Measurements from ENCODE around the gene DNAJC27.
A peak's percentile ranks its signal among the peaks of the same experiment; 100 is the strongest.

Gene DNAJC27

DNA sequence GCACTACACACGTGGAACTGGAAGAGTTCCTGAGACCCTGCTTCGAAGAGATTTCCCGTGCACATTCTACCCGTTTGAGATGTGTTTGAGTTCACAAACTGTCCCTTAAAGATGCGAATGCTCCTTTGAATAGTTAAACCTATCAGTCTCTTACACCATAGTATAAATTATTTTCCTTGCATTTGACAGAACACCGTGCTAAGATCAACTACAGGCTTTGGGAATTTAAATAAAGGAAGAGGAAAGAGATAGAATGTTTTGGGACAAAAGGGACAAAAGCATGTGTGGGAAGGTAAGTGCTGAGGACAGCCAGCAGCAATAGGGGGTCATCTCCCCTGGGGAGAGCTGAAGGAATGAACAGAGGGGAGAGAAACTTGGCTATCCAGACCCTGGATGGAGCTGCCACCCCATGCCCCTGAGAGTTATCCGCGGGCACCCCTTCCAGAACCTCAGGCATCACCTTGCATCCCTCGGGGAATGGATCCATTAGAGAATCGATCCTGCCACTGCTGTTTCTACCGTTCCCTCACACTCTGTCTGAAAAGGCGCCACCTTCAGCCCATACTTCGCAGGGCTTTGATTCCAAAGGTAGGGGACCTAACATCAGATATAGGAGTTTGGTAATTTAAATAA is 50.8 kb downstream of the DNAJC27 start:
- TF ChIP-seq ZFX (IDR thresholded peaks at IDR 0.05; ENCODE audit: borderline replicate concordance): no peak
- TF ChIP-seq, protein P1, sequence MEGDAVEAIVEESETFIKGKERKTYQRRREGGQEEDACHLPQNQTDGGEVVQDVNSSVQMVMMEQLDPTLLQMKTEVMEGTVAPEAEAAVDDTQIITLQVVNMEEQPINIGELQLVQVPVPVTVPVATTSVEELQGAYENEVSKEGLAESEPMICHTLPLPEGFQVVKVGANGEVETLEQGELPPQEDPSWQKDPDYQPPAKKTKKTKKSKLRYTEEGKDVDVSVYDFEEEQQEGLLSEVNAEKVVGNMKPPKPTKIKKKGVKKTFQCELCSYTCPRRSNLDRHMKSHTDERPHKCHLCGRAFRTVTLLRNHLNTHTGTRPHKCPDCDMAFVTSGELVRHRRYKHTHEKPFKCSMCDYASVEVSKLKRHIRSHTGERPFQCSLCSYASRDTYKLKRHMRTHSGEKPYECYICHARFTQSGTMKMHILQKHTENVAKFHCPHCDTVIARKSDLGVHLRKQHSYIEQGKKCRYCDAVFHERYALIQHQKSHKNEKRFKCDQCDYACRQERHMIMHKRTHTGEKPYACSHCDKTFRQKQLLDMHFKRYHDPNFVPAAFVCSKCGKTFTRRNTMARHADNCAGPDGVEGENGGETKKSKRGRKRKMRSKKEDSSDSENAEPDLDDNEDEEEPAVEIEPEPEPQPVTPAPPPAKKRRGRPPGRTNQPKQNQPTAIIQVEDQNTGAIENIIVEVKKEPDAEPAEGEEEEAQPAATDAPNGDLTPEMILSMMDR (IDR thresholded peaks at IDR 0.05): peak; percentile 78
- peak overlapping the region; percentile 64 for H3K27ac ChIP-seq

DNA sequence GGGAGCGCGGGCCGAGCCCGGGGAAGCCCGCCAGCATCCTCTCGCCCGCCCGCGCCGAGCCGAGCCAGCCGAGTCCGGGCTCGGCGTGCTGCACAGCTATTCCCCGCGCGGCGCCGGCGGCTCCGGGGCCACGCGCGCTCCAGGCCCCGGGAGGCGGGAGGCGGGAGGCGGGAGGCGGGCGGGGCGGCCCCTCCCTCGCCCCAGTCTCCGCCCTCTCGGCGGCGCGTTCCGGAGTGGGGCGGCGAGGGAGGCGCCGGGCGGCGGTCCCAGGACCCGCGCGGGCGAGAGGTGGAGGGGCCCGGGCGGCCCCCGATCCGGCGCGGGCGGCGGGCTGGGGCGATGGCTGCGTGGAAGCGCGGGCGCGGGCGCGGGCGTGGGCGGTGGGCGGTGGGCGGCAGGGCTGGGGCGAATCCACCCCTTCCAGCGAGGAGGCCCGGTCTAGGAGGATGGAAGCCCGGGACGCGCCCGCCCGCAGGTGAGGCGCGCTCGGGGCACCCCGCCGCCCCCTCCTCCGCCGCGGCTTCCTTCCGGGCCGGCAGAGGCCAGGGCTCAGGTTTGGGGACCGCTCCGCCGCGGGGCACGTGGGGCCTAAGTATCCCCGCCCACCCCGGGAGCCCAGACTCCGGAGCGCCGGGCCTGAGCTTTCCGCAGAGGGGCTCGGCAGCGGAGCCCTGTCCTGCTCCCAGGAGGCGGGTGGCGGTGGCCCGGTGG is 51.5 kb downstream of the DNAJC27 start, which contains the start of gene ADCY3:
Gene ADCY3, minus strand, starts transcription at position 140 of the 711 bp plus-strand sequence. CDS start 1,250 bp downstream, outside the sequence.
- no peak for TF ChIP-seq ZFX (IDR thresholded peaks at IDR 0.05; ENCODE audit: borderline replicate concordance)
- TF ChIP-seq, protein P1 (IDR thresholded peaks at IDR 0.05): no peak
- H3K27ac ChIP-seq: peak within 1 kb of the TSS; percentile 64

DNA sequence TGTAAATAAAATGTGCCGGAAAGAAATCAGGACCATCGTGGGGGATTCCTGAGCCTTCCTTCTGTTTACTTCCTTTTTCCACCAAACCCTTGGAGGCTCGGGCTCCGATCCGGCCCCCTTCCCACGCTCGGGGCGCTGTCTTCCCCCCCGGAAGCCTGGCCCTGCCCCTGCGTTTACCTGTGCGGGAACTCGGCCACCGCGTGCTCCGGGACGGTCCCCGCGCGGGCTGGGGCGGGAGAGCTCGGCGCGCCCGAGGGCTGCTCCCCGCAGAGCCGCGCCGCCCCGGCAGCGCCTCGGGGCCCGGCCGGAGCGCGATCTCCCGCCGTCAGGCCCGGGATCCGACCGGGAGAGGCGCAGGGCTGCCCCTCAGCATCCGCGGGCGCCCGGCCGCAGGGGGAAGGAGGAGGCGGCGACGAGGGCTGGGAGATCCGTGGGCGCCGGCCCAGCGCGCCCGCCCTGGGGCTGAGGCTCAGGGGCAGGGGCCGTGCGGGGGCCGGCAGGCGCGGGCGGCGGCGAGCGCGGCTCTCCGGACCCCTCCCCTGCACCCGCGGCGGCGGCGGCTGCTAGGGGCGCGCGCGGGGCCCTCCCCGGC is 52.2 kb downstream of the DNAJC27 start:
- H3K27ac ChIP-seq: peak overlapping the region; percentile 64
- TF ChIP-seq ZFX (IDR thresholded peaks at IDR 0.05; ENCODE audit: borderline replicate concordance): no peak
- TF ChIP-seq, protein P1 (IDR thresholded peaks at IDR 0.05): no peak

DNA sequence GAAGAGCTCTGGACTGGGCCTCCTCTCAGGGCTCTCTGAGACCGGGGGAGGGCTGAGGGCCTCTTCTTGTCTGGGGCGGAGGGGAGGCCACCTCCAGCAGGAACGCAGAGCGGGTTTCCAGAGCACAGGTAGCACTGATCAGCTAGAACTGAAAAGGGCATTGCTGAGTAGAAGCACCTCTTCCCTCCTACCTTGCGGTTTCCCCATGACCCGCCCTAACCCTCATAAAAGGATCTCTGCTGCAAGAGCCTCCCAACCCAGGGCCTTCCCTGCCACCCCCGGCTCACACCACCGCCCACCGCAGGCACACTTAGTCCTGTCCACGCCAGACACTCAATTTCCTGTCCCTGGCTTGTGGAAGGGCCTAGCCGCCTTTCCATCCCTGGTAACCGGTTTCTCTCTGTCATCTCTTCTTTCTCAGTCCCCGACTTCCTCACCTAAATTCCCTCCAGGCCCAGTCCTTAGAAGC is 52.7 kb downstream of the DNAJC27 start:
- peak overlapping the region; percentile 64 for H3K27ac ChIP-seq

DNA sequence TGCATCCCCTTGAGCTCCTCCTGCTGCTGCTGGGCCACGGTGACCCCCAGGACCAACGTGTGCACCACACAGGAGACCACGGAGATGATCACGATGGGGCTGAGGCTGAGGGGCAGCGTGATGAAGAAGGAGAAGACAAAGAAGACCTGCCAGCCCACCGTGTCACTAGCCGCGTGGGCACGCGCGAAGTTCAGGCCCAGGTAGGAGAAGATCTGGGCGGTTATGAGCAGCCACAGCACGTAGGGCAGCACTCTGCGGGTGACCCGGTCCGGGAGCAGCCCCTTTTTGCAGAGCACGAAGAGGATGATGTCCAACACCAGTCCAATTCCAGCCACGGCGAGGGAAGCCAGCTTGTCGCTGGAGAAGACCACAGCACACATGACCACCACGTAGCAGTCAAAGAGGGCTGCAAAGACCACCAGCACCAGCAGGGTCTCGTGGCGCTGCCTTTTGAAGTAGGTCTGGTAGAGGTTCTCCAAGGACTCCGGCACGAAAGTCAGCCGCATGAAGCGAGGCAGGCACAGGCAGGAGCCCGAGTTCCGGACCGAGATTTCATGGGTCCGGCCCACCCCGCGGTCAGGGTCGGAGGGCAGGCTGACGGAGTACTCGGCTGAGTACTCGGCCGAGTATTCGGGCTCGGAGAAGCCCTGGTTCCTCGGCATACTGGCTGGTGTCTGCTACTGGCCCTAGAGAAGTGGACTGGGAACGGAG is 53.3 kb downstream of the DNAJC27 start:
- H3K27ac ChIP-seq: peak overlapping the region; percentile 64; the same call in 1 of the 2 replicates

More for the DNA sequence above, 52.7 kb downstream of the DNAJC27 start:
- TF ChIP-seq ZFX (IDR thresholded peaks at IDR 0.05; ENCODE audit: borderline replicate concordance): no peak
- TF ChIP-seq, protein P1 (IDR thresholded peaks at IDR 0.05): no peak

DNA sequence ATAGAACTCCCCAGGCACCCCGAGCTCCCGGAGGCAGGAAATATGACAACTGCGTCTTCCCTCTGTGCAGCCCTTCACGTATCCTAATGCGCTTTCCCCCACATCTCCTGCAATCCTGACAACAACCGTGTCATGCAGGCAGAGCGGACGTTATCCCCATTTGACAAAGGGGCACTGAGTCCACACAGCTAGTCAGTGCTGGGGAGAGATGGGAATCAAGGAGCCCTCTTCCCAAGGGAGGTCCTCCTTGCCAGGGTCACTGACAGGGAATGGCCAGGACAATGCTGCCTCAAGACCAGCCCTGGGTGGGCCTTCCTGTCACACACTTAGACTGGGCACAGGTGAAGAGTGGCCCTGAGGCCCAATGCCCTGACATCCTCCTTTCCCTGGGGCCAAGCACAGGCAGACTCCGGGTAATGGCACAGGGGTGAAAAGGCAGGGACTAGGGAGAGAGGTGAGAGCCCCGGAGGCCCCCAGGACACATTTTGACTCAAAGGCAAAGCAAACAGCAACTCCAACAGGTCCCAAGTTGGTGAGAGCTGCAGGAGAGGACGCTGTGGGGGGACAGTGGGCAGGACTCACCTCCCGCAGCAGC is 53.9 kb downstream of the DNAJC27 start:
- H3K27ac ChIP-seq: no peak overlapping the region
- TF ChIP-seq, protein P1 (IDR thresholded peaks at IDR 0.05): no peak
- TF ChIP-seq ZFX (IDR thresholded peaks at IDR 0.05; ENCODE audit: borderline replicate concordance): no peak

More for the DNA sequence above, 53.3 kb downstream of the DNAJC27 start:
- TF ChIP-seq ZFX (IDR thresholded peaks at IDR 0.05; ENCODE audit: borderline replicate concordance): no peak
- TF ChIP-seq, protein P1 (IDR thresholded peaks at IDR 0.05): no peak

Measured in 22Rv1 (cell line).